Activated CD8-positive, alpha-beta T cell treated with anti-CD3 and anti-CD28 coated beads, Interleukin-2, amount 10 ng/mL, durations not matched to agents 7 days and 5 days (primary cell): ENCODE measurements around the gene CHD2. TPM values are rescaled to one million over a fixed set of nuclear protein-coding genes. Genes with fewer than 3 reads are reported as not detected.
"Not testable (repeated sequence)": the region's sequence is repeated elsewhere in the genome, so short reads cannot be mapped to it uniquely, and the experiment has no call there.

ENCODE experiments used
- ATAC-seq: fragments of 150-1000 bp; cut with Tn5 transposase; one replicate; pipeline ENCODE4 v1.10.0; 2021; ENCODE audit warnings: moderate library complexity
- CTCF ChIA-PET: fragments of 350-600 bp; sonication (Branson Sonifier 250); formaldehyde crosslinking; loops from one replicate; lab custom pipeline; 2021; ENCODE audit warnings: antibody characterized with exemption; lab: Charles Lee
- POLR2A ChIA-PET: fragments of 350-600 bp; sonication (Branson Sonifier 250); formaldehyde crosslinking; loops from one replicate; lab custom pipeline; 2021; ENCODE audit warnings: antibody characterized with exemption; lab: Charles Lee
- DNase-seq: peaks from one replicate; pipeline ENCODE4 v3.0.0-alpha.2; 2020
- H3K27ac Mint-ChIP-seq: one replicate; pipeline ENCODE4 v1.8.0; 2021; ENCODE audit warnings: mild to moderate bottlenecking, mixed read lengths
- H3K27me3 Mint-ChIP-seq: one replicate; pipeline ENCODE4 v1.8.0; 2021; ENCODE audit warnings: low read depth, mixed read lengths
- H3K36me3 Mint-ChIP-seq: one replicate; pipeline ENCODE4 v1.8.0; 2021; ENCODE audit warnings: low read depth, mixed read lengths
- H3K4me1 Mint-ChIP-seq: one replicate; pipeline ENCODE4 v1.8.0; 2021; ENCODE audit warnings: low read depth, mixed read lengths
- H3K4me3 Mint-ChIP-seq: one replicate; pipeline ENCODE4 v1.8.0; 2021; ENCODE audit warnings: mild to moderate bottlenecking, mixed read lengths
- H3K9me3 Mint-ChIP-seq: one replicate; pipeline ENCODE4 v1.8.0; 2022; ENCODE audit warnings: mixed read lengths; ENCODE audit not compliant: insufficient read depth
- total RNA-seq, 2 experiments: library from RNA; stranded (reverse); gene quantifications; one replicate each; pipeline ENCODE4 v1.2.3, GENCODE V29; 2021

Gene CHD2
- total RNA-seq, 2 experiments from 2014 or later = 137 to 144 TPM

DNA sequence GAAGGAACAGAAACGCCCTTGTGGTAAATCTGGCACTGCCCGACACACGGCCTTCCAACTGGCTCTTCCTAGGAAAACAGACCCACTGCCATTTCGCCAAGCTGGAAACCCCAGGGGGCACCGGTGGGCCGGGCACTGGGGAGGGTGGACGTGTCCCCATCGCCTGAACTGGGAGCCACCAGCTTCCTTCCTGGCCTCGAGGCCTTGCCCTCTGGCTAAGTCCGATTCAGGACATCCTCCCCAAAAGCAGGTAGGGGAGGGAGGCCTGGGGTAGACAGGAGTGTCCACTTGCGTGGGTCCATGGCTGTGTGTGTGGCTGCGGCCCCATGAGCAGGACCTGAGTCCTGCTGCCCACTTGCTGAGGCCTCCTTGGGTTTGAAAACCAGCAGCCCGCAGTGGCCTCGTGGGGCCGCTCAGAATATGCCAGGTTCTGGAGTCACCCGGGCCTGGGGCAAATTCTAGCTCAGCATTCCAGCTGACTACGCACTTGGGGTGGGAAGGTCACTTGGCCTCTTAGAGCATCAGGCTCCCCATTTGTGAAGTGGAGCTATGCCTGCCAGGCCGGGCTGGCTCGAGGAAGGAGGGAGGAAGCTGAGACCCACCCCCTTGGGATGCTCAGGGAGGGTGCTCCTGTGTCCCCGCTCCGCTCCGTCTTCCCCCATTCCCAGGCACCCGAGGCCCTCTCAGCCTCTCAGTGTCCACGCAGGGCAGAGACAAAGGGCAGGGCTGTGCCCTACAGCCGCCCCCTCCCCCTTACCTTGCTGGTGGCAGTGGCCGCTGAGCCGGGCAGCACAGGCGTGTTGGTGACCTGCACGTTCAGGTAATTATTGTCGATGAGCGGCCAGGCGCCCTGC, 151.3 kb downstream of the CHD2 start:
- DNase-seq = no peak
- Mint-ChIP-seq H3K27me3 (peaks cover 6% of the 10 kb centered on the region), H3K4me3 (no peak overlapping the region), H3K27ac (no peak overlapping the region), H3K9me3 (no peaks in the 10 kb centered on the region), H3K36me3 (no peaks in the 10 kb centered on the region), H3K4me1 (peaks cover 18% of the 10 kb centered on the region)
- POLR2A ChIA-PET = no interaction called here
- ATAC-seq = no peak
- CTCF ChIA-PET = interaction anchor here (1.3 to 2.6 kb wide), 2 partner anchors 21 to 256 kb away, joined by 3 to 10 read pairs; no protein-coding TSS in a partner anchor

GRCh38 chr15:93052090-93052879, 152.2 kb downstream of the CHD2 start:
- no peak for ATAC-seq
- H3K9me3 Mint-ChIP-seq = no peaks in the 10 kb centered on the region
- DNase-seq = no peak
- H3K27ac Mint-ChIP-seq = no peak overlapping the region
- peaks cover 14% of the 10 kb centered on the region for H3K4me1 Mint-ChIP-seq
- ChIA-PET POLR2A (no interaction called here), CTCF (no interaction called here)
- H3K27me3 Mint-ChIP-seq = peaks cover 5% of the 10 kb centered on the region
- no peaks in the 10 kb centered on the region for H3K36me3 Mint-ChIP-seq
- H3K4me3 Mint-ChIP-seq = no peak overlapping the region

- H3K27ac Mint-ChIP-seq = no peak overlapping the region
- no peaks in the 10 kb centered on the region for H3K9me3 Mint-ChIP-seq
- no peak for ATAC-seq
- H3K4me1 Mint-ChIP-seq = no peaks in the 10 kb centered on the region
- H3K27me3 Mint-ChIP-seq = no peaks in the 10 kb centered on the region
- ChIA-PET CTCF (no interaction called here), POLR2A (no interaction called here)
- H3K4me3 Mint-ChIP-seq = no peak overlapping the region
- no peaks in the 10 kb centered on the region for H3K36me3 Mint-ChIP-seq
- no peak for DNase-seq
Measured at GRCh38 chr15:93055211-93055610, 155.1 kb downstream of the CHD2 start.

DNA sequence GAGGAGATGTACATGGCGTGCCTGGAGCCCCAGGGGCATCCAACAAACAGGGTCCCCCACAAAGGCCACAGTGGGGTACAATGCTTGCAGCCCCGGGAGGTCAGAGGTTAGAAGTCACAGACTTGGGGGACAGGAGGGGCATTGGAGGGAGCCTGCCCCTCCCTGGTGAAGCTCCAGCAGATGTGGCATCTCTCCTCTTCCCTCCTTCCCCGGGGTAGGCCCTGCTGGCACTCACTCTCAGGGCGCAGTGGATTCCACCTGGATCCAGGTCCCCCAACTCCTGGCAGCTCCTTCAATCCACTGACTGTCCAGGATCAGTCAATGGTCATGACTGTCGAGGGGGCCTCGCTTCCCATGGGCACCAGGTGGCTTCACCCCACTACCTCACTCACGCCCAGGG, 156.7 kb downstream of the CHD2 start:
- DNase-seq = no peak
- ChIA-PET CTCF (no interaction called here), POLR2A (no interaction called here)
- no peak for ATAC-seq
- no peaks in the 10 kb centered on the region for H3K27me3 Mint-ChIP-seq
- no peaks in the 10 kb centered on the region for H3K4me1 Mint-ChIP-seq
- H3K36me3 Mint-ChIP-seq = no peaks in the 10 kb centered on the region
- H3K27ac Mint-ChIP-seq = no peak overlapping the region
- H3K4me3 Mint-ChIP-seq = no peak overlapping the region
- H3K9me3 Mint-ChIP-seq = no peaks in the 10 kb centered on the region

DNA sequence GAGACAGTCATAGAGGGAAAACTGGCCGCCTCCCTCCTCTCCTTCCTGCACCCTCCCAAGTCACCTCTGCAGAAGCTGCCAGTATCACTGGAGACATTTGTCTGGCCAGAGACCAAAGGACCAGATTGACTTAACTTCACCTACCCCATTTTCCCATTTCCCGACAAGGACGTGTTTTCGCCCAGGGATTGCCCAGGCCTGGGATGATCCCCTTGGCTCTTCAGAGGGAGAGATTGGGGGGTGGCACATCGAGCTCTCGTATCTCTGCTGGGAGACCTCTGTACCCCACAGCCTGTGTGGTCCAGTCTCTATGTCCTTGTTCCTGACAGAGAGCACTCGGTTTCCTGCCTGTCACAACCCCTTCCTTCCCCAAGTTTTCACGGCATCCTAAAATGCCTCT, 157.5 kb downstream of the CHD2 start:
- DNase-seq (no peak), ATAC-seq (no peak)
- Mint-ChIP-seq H3K27me3 (peaks cover 4% of the 10 kb centered on the region), H3K4me3 (no peak overlapping the region), H3K36me3 (no peaks in the 10 kb centered on the region), H3K4me1 (no peaks in the 10 kb centered on the region), H3K27ac (no peak overlapping the region), H3K9me3 (no peaks in the 10 kb centered on the region)
- CTCF ChIA-PET = no interaction called here
- POLR2A ChIA-PET = no interaction called here

GRCh38 chr15:93058128-93058527, 158.0 kb downstream of the CHD2 start:
- Mint-ChIP-seq H3K9me3 (no peaks in the 10 kb centered on the region), H3K27me3 (peaks cover 6% of the 10 kb centered on the region), H3K36me3 (no peaks in the 10 kb centered on the region), H3K4me3 (no peak overlapping the region), H3K27ac (no peak overlapping the region), H3K4me1 (no peaks in the 10 kb centered on the region)
- CTCF ChIA-PET = no interaction called here
- ATAC-seq (no peak), DNase-seq (no peak)
- POLR2A ChIA-PET = no interaction called here

GRCh38 chr15:93058904-93059427, 158.8 kb downstream of the CHD2 start:
- no peak overlapping the region for H3K27ac Mint-ChIP-seq
- no peaks in the 10 kb centered on the region for H3K36me3 Mint-ChIP-seq
- peaks cover 10% of the 10 kb centered on the region for H3K27me3 Mint-ChIP-seq
- no peak for ATAC-seq
- no peaks in the 10 kb centered on the region for H3K4me1 Mint-ChIP-seq
- POLR2A ChIA-PET = no interaction called here
- CTCF ChIA-PET = interaction anchor here (1.1 to 1.2 kb wide), 2 partner anchors 29 to 1061 kb away, joined by 3 to 4 read pairs; no protein-coding TSS in a partner anchor
- DNase-seq = no peak
- H3K9me3 Mint-ChIP-seq = no peaks in the 10 kb centered on the region
- H3K4me3 Mint-ChIP-seq = no peak overlapping the region

- no peaks in the 10 kb centered on the region for H3K9me3 Mint-ChIP-seq
- DNase-seq = no peak
- no peak overlapping the region for H3K27ac Mint-ChIP-seq
- no peak overlapping the region for H3K4me3 Mint-ChIP-seq
- H3K27me3 Mint-ChIP-seq = peaks cover 13% of the 10 kb centered on the region
- no peaks in the 10 kb centered on the region for H3K36me3 Mint-ChIP-seq
- ChIA-PET CTCF (interaction anchor here (1.0 to 1.9 kb wide), 4 partner anchors 28 to 1060 kb away, joined by 3 to 5 read pairs (median 4); no protein-coding TSS in a partner anchor), POLR2A (interaction anchor here (0.6 kb wide), 1 partner anchor 1974 kb away, joined by 3 read pairs; no protein-coding TSS in a partner anchor)
- no peak for ATAC-seq
- peaks cover 5% of the 10 kb centered on the region for H3K4me1 Mint-ChIP-seq
Measured at GRCh38 chr15:93059442-93059841, 159.3 kb downstream of the CHD2 start.

DNA sequence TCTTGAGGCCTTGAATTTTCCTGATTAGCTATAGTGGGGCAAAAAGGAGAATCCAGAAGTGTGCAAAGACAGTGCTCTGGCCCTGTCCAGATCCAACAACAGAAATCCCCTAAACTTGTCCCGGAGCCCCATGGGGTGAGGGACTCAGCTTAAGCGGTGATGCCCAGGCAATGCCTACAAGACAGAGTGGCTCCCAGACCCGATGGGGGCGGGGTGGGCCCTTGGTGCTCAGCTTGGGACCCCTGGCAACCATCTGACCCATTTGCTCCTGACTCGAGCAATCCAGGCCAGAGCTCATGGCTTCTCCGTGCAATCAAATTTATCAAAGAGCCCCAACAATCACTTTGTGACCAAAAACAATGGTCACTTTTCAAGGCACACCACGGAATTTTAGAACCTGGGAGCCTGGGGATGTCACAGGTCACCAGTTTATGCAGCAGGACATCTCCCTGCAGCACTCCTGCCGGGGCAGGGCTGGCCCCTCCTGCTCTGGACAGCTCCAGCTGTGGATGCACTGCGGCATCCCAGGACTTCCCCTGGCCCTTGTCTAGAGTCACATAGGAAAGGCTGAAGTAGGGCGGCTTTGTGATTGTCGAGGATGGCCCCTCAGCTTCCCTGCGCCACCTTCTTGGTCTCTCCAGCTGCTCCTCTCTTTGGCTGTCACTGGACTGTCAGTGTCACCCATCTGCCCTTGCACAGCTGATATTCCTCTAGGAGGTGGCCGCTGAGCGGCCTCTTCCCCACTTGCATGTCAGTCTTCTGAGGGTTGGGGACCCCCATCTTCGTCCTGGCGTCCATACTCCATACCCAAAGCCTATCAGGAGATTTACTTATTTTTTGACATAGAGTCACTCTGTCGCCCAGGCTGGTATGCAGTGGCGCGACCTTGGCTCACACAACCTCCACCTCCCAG, 160.5 kb downstream of the CHD2 start:
- H3K4me3 Mint-ChIP-seq = no peak overlapping the region
- no peaks in the 10 kb centered on the region for H3K36me3 Mint-ChIP-seq
- ATAC-seq (no peak), DNase-seq (no peak)
- ChIA-PET POLR2A (interaction anchor here (0.6 kb wide), 1 partner anchor 1972 kb away, joined by 3 read pairs; no protein-coding TSS in a partner anchor), CTCF (interaction anchor here (0.6 to 1.9 kb wide), 5 partner anchors 12 to 1059 kb away, joined by 3 to 5 read pairs (median 5); no protein-coding TSS in a partner anchor)
- peaks cover 16% of the 10 kb centered on the region for H3K27me3 Mint-ChIP-seq
- no peak overlapping the region for H3K27ac Mint-ChIP-seq
- no peaks in the 10 kb centered on the region for H3K9me3 Mint-ChIP-seq
- H3K4me1 Mint-ChIP-seq = peaks cover 7% of the 10 kb centered on the region

DNA sequence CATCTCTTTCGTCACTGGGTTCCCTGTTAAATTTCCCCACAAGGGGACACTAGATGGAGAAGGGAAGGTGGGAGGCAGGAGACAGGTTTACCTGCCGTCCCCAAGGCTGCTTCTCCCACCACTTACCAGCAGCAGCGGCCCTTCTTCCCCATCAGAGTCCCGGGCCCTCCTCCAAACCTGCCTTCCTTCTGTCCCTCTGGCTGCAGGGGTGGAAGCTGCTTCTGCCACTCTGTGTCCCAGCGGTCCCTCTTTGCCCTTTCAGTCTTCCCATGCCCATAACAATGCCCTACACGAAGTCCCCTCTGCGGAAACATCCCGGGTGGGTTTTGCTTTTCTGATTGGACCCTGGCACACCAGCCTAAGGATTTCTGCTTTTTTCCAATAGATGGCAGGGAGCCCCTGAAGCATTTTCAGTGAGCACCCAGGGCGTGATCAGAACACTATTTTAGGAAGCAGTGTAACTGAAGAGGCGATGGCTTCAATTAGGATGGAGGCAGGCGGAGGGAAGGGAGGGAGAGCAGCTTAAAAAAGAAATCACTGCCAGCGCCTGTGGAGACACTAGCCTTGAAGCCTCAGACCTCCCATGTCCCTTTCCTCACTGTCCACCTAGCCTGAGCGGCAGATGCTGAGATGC, 162.6 kb downstream of the CHD2 start:
- CTCF ChIA-PET, ATAC-seq, H3K27ac Mint-ChIP-seq, POLR2A ChIA-PET, H3K4me3 Mint-ChIP-seq, H3K36me3 Mint-ChIP-seq, DNase-seq, H3K4me1 Mint-ChIP-seq, H3K9me3 Mint-ChIP-seq: not testable (repeated sequence)
- peaks cover 16% of the 10 kb centered on the region for H3K27me3 Mint-ChIP-seq
